Colonic mucosa (tissue), 4 donors: Measurements from ENCODE around the gene ERICH6. TPM values are rescaled to one million over a fixed set of nuclear protein-coding genes. Genes with fewer than 3 reads are reported as not detected.

Source experiments
- DNase-seq: peaks from one replicate; pipeline ENCODE4 v3.0.0-alpha.2; 2020
- H3K27ac ChIP-seq: fragments of 200-600 bp; one replicate; pipeline ENCODE4 v1.8.0; 2021
- H3K27me3 ChIP-seq: fragments of 200-600 bp; one replicate; pipeline ENCODE4 v1.8.0; 2021
- H3K36me3 ChIP-seq: fragments of 200-600 bp; one replicate; pipeline ENCODE4 v1.8.0; 2021
- H3K4me1 ChIP-seq: fragments of 200-600 bp; one replicate; pipeline ENCODE4 v1.8.0; 2021; ENCODE audit warnings: mild to moderate bottlenecking
- H3K4me3 ChIP-seq: fragments of 200-600 bp; one replicate; pipeline ENCODE4 v1.8.0; 2021
- H3K9ac ChIP-seq, 2 donors: one replicate each; pipeline ENCODE4 v1.7.0; 2013; ENCODE audit warnings: control low read depth in 2 of 2, low read depth in 2 of 2, low read length in 2 of 2
- H3K9me3 ChIP-seq: fragments of 200-600 bp; one replicate; pipeline ENCODE4 v1.8.0; 2021
- intact Hi-C: fragments of 100-400 bp; cut with DNase I; formaldehyde crosslinking; loops from one replicate; pipeline ENCODE4 v1.14.1; 2022
- total RNA-seq, 2 donors: library from RNA; stranded (reverse); fragmentation: NEBNext Ultra II Directional in 1 of 2; extraction: Animal tissue kit (Norgen Biotek cat#: 25700) in 1 of 2; gene quantifications; one replicate each; pipeline ENCODE4 v1.2.1, GENCODE V29; 2021
- TF ChIP-seq, protein P1 (sequence below): fragments of 200-600 bp; IDR thresholded peaks from one replicate; pipeline ENCODE4 v1.8.0; 2022; ENCODE audit warnings: antibody characterized with exemption, mild to moderate bottlenecking
- donor health status: healthy.
- donor health status: DM: no; HTN: no; CAD: no.
- donor health status: DM: no; HTN: no; CAD: no.

Gene ERICH6
- total RNA-seq, 2 donors from 2014 or later: not detected

DNA sequence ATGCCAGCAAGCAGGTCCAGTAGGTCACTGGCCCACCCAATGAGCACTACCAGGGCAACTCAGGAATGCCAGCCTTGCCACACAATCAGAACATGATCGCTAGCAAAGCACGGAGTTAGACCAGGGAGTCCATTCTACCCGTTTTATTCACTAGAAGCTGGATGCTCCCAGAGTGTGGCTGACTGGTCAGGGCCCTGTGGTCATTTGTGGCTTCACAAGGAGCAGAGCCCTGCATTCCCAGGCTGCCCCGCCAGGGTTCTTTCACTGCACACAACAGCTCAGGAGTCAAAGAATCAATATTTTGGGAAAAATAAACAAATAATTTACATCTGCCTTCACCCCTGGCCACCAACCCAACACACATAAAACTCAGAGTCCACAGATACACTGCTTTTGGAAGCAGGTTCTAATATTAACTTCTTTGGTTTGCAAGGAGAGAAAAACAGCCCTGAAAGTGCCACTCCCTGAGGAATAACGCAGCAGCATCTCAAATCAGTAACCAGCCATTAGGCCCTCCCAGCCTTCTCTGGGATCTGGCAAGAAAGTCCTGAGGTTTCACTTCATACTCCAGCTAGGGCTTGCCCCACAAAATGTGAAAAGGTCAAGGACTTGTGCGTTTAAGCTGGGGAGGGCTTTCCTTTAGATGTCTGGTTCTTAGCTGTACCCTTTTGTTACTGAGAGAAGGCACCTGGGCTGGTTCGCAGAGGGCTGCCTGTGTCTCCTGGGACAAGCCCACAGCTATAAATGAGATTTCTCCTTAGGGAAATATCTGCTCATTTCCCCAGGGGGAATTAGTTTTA, 43.3 kb upstream of the ERICH6 start:
- H3K27ac ChIP-seq: no peak overlapping the region
- no peak overlapping the region for H3K4me3 ChIP-seq
- TF ChIP-seq, protein P1, sequence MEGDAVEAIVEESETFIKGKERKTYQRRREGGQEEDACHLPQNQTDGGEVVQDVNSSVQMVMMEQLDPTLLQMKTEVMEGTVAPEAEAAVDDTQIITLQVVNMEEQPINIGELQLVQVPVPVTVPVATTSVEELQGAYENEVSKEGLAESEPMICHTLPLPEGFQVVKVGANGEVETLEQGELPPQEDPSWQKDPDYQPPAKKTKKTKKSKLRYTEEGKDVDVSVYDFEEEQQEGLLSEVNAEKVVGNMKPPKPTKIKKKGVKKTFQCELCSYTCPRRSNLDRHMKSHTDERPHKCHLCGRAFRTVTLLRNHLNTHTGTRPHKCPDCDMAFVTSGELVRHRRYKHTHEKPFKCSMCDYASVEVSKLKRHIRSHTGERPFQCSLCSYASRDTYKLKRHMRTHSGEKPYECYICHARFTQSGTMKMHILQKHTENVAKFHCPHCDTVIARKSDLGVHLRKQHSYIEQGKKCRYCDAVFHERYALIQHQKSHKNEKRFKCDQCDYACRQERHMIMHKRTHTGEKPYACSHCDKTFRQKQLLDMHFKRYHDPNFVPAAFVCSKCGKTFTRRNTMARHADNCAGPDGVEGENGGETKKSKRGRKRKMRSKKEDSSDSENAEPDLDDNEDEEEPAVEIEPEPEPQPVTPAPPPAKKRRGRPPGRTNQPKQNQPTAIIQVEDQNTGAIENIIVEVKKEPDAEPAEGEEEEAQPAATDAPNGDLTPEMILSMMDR: no peak
- DNase-seq: no peak
- H3K27me3 ChIP-seq: no peaks in the 10 kb centered on the region
- H3K9ac ChIP-seq: no peak overlapping the region
- no peaks in the 10 kb centered on the region for H3K9me3 ChIP-seq
- no peaks in the 10 kb centered on the region for H3K36me3 ChIP-seq
- intact Hi-C loops: no loop called here
- H3K4me1 ChIP-seq: peaks cover 23% of the 10 kb centered on the region

GRCh38 chr3:150745832-150746231, 42.1 kb upstream of the ERICH6 start:
- TF ChIP-seq, protein P1: no peak
- H3K9me3 ChIP-seq: no peaks in the 10 kb centered on the region
- H3K36me3 ChIP-seq: no peaks in the 10 kb centered on the region
- peaks cover 23% of the 10 kb centered on the region for H3K4me1 ChIP-seq
- H3K27me3 ChIP-seq: no peaks in the 10 kb centered on the region
- no peak overlapping the region for H3K4me3 ChIP-seq
- no peak for DNase-seq
- H3K27ac ChIP-seq: no peak overlapping the region
- intact Hi-C loops: no loop called here
- H3K9ac ChIP-seq: no peak overlapping the region

- no peaks in the 10 kb centered on the region for H3K9me3 ChIP-seq
- H3K27me3 ChIP-seq: no peaks in the 10 kb centered on the region
- H3K27ac ChIP-seq: no peak overlapping the region
- no peak for DNase-seq
- H3K36me3 ChIP-seq: no peaks in the 10 kb centered on the region
- H3K4me3 ChIP-seq: no peak overlapping the region
- intact Hi-C loops: no loop called here
- TF ChIP-seq, protein P1: no peak
- H3K9ac ChIP-seq: no peak overlapping the region
- peaks cover 23% of the 10 kb centered on the region for H3K4me1 ChIP-seq
Observed at GRCh38 chr3:150744919-150745211, 41.1 kb upstream of the ERICH6 start.

DNA sequence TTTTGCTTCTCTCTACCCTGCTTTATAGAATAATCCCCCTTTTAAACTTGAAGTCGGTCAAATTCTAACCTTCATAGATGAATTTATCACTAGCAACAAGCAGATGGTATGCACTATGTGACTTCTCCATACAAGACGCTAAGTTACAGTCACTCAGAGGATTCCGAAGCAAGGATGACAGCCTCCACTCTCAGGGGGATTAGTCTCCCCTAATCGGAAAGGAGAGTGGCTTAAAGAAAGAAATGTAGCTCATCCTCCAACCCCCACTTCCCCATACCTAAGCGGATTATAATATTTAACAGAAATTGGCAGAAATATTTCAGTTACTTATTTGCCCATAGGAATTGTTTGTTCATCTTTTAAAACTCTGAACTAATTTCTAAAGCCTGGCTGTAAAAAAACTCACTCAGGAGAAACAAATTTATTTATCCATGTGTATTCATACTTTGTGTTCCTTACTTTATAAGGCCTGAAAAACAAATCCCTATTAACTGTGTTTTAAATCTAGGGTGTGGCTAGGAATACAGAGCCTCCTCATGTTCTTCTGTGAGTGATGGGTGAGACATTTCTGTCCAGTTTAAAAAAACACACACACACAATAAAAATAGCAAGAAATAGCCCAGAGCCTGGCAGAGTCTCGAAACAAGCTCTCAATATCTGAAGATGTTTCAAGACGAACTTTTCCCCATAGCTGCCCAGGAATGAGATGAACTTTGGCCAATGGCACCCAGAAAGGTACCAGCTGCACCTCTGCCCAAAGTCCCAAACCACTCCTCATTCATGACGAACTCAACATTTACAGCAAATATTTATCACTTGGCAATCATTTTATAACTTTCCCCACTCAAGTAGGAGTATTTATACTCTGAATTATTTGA, 40.6 kb upstream of the ERICH6 start:
- TF ChIP-seq, protein P1: no peak
- no peaks in the 10 kb centered on the region for H3K9me3 ChIP-seq
- no peaks in the 10 kb centered on the region for H3K27me3 ChIP-seq
- peaks cover 21% of the 10 kb centered on the region for H3K4me1 ChIP-seq
- intact Hi-C loops: no loop called here
- no peaks in the 10 kb centered on the region for H3K36me3 ChIP-seq
- H3K27ac ChIP-seq: no peak overlapping the region
- no peak for DNase-seq
- no peak overlapping the region for H3K4me3 ChIP-seq
- H3K9ac ChIP-seq: no peak overlapping the region

GRCh38 chr3:150743508-150743907, 39.8 kb upstream of the ERICH6 start:
- H3K9ac ChIP-seq: no peak overlapping the region
- peaks cover 17% of the 10 kb centered on the region for H3K4me1 ChIP-seq
- intact Hi-C loops: no loop called here
- no peaks in the 10 kb centered on the region for H3K9me3 ChIP-seq
- no peak for DNase-seq
- no peak overlapping the region for H3K27ac ChIP-seq
- H3K36me3 ChIP-seq: no peaks in the 10 kb centered on the region
- no peak overlapping the region for H3K4me3 ChIP-seq
- TF ChIP-seq, protein P1: no peak
- H3K27me3 ChIP-seq: no peaks in the 10 kb centered on the region
